Measurements from ENCODE around the gene PGAM5. TPM values are rescaled to one million over a fixed set of nuclear protein-coding genes. Genes with fewer than 3 reads are reported as not detected.

PGAM5 gene
- total and polyA plus RNA-seq, 2 of the 4 experiments (the other 2 are of a cell fraction) = 25.2 to 37.8 TPM

- Histone ChIP-seq H2BK15ac (ENCODE audit: low read depth, low read length) (no peak overlapping the region), H2AFZ (replicated peaks; ENCODE audit: low read length, poor library complexity) (no peak overlapping the region), H3K27ac (ENCODE audit: insufficient read depth, low read length) (no peak overlapping the region), H4K20me1 (ENCODE audit: insufficient read depth, low read length) (peaks cover 26% of the 10 kb centered on the region), H4K5ac (ENCODE audit: low read depth, low read length) (no peak overlapping the region), H2BK20ac (ENCODE audit: low read depth, low read length) (no peak overlapping the region), H2BK5ac (ENCODE audit: low read depth, low read length, poor library complexity, severe bottlenecking) (no peak overlapping the region), H3K9me1 (ENCODE audit: insufficient read depth, low read length) (no peaks in the 10 kb centered on the region), H3K56ac (ENCODE audit: extremely low read depth, insufficient read depth, low read length) (no peak overlapping the region), H4K8ac (ENCODE audit: low read depth in 2 of 2, low read length in 2 of 2) (no peak overlapping the region), H4K91ac (ENCODE audit: insufficient read depth, low read depth, low read length) (no peak overlapping the region), H3K4me2 (ENCODE audit: low read depth, low read length) (no peak overlapping the region), H3K4me1 (ENCODE audit: control insufficient read depth, insufficient read depth, low read length) (no peaks in the 10 kb centered on the region), H2AK5ac (ENCODE audit: low read depth, low read length) (no peak overlapping the region), H3K23ac (ENCODE audit: low read depth, low read length) (no peak overlapping the region), H3K27me3 (ENCODE audit: control insufficient read depth, insufficient read depth, low read length) (no peaks in the 10 kb centered on the region), H3K18ac (ENCODE audit: low read depth, low read length) (no peak overlapping the region), H3K79me1 (ENCODE audit: low read depth in 1 of 2, low read length in 2 of 2) (peaks cover 17 to 39% of the 10 kb centered on the region in 2 experiments), H3K36me3 (ENCODE audit: control insufficient read depth, insufficient read depth, low read length) (peaks cover 59% of the 10 kb centered on the region), H2BK120ac (ENCODE audit: low read depth, low read length) (no peak overlapping the region), H3K4ac (ENCODE audit: low read depth, low read length) (no peak overlapping the region), H3K14ac (replicated peaks; ENCODE audit: low read depth, low read length) (no peak overlapping the region), H3K9ac (ENCODE audit: low read depth, low read length) (no peak overlapping the region), H2AK9ac (replicated peaks; ENCODE audit: low read depth, low read length, poor library complexity) (no peak overlapping the region), H3K9me3 (ENCODE audit: control insufficient read depth, insufficient read depth, low read length) (no peaks in the 10 kb centered on the region), H3K4me3 (ENCODE audit: insufficient read depth, low read depth, low read length) (no peak overlapping the region)
- ATAC-seq (ENCODE audit: low read depth) (no peak), DNase-seq (no peak)
- no TSS peak for BruUV-seq (replicated peaks)
- in situ Hi-C loops (cut with MboI; ENCODE audit: low sequenced_read_pairs) (no loop called here), dilution Hi-C loops (cut with HindIII; ENCODE audit: low sequenced_read_pairs, unreplicated experiment) (no loop called here), intact Hi-C loops (cut with micrococcal nuclease) (no loop called here)
- ChIA-PET POLR2A (ENCODE audit: unreplicated experiment) (no interaction called here), CTCF (no interaction called here)
- WGBS, 2 experiments (ENCODE audit: extremely low coverage in 2 of 2, insufficient read length in 1 of 2) = 82% methylated on average over 2 of the region's 12 CpGs; no CpG with 5 or more reads in 1 of the 2 experiments
- TF ChIP-seq FOS (IDR thresholded peaks at IDR 0.05; ENCODE audit: low read depth, low read length) = no peak
- no peak for TF ChIP-seq SMC3 (IDR thresholded peaks at IDR 0.05; ENCODE audit: low read depth, low read length)
- no peak for TF ChIP-seq NFE2L2 (IDR thresholded peaks at IDR 0.05; ENCODE audit: low read depth, low read length)
- no peak for TF ChIP-seq CHD1 (IDR thresholded peaks at IDR 0.05; ENCODE audit: low read depth, low read length)
- TF ChIP-seq RAD21 (IDR thresholded peaks at IDR 0.05; ENCODE audit: low read length) = no peak
- TF ChIP-seq BHLHE40 (IDR thresholded peaks at IDR 0.05; ENCODE audit: low read depth, low read length) = no peak
- no peak for TF ChIP-seq POLR2A (IDR thresholded peaks at IDR 0.05; ENCODE audit: low read depth, low read length)
- no peak for TF ChIP-seq MXI1 (IDR thresholded peaks at IDR 0.05; ENCODE audit: borderline replicate concordance, low read depth, low read length)
These were observed 9.3 kb downstream of the PGAM5 start for GRCh38 chr12:132719954-132720324.
